Rectal smooth muscle tissue (tissue), 1 donor: ENCODE measurements around the gene JAKMIP2.
"Not testable (repeated sequence)": the region's sequence is repeated elsewhere in the genome, so short reads cannot be mapped to it uniquely, and the experiment has no call there.

Experiments
- H3K27ac ChIP-seq: one replicate; pipeline ENCODE4 v1.7.0; 2013; ENCODE audit warnings: low read depth, low read length, inconsistent platforms
- H3K27me3 ChIP-seq: one replicate; pipeline ENCODE4 v1.7.0; 2013; ENCODE audit warnings: low read length; ENCODE audit not compliant: control insufficient read depth, insufficient read depth
- H3K36me3 ChIP-seq: one replicate; pipeline ENCODE4 v1.7.0; 2013; ENCODE audit warnings: low read length; ENCODE audit not compliant: control insufficient read depth, insufficient read depth
- H3K4me1 ChIP-seq: one replicate; pipeline ENCODE4 v1.7.0; 2013; ENCODE audit warnings: low read length; ENCODE audit not compliant: control insufficient read depth, insufficient read depth
- H3K4me3 ChIP-seq: one replicate; pipeline ENCODE4 v1.7.0; 2013; ENCODE audit warnings: low read length
- H3K9ac ChIP-seq: one replicate; pipeline ENCODE4 v1.7.0; 2013; ENCODE audit warnings: low read length

Gene JAKMIP2

GRCh38 chr5:147782110-147783028 is at the start of gene JAKMIP2:
JAKMIP2 (minus strand) TSS chr5:147782728; CDS start chr5:147671806, 110,922 bp downstream.
- H3K27me3 ChIP-seq, result no peaks in the 10 kb centered on the region
- H3K9ac ChIP-seq, result no peak within 1 kb of the TSS
- H3K36me3 ChIP-seq, result no peaks in the 10 kb centered on the region
- H3K4me3 ChIP-seq, result peak within 1 kb of the TSS; percentile 47
- H3K4me1 ChIP-seq, result peaks cover 7% of the 10 kb centered on the region
- no peak within 1 kb of the TSS for H3K27ac ChIP-seq

GRCh38 chr5:147831465-147831864 is 48.9 kb upstream of the JAKMIP2 start, which contains the start of gene SPINK1:
SPINK1 (minus strand) TSS chr5:147831671; CDS start chr5:147831577, 94 bp downstream.
- no peak within 1 kb of the TSS for H3K9ac ChIP-seq
- no peak within 1 kb of the TSS for H3K4me3 ChIP-seq
- no peak within 1 kb of the TSS for H3K27ac ChIP-seq
- no peaks in the 10 kb centered on the region for H3K27me3 ChIP-seq
- H3K36me3 ChIP-seq, result no peaks in the 10 kb centered on the region
- H3K4me1 ChIP-seq, result no peaks in the 10 kb centered on the region

GRCh38 chr5:147830035-147830434 is 47.5 kb upstream of the JAKMIP2 start:
- Histone ChIP-seq H3K36me3 (no peaks in the 10 kb centered on the region), H3K27ac (no peak overlapping the region), H3K4me1 (no peaks in the 10 kb centered on the region), H3K27me3 (no peaks in the 10 kb centered on the region), H3K4me3 (no peak overlapping the region), H3K9ac (no peak overlapping the region)

- H3K9ac ChIP-seq, H3K4me1 ChIP-seq, H3K36me3 ChIP-seq, H3K4me3 ChIP-seq, H3K27me3 ChIP-seq, H3K27ac ChIP-seq: not testable (repeated sequence)
Measured at GRCh38 chr5:147827017-147827416, 44.5 kb upstream of the JAKMIP2 start.

- no peaks in the 10 kb centered on the region for H3K4me1 ChIP-seq
- H3K27ac ChIP-seq, result no peak overlapping the region
- no peak overlapping the region for H3K9ac ChIP-seq
- no peak overlapping the region for H3K4me3 ChIP-seq
- no peaks in the 10 kb centered on the region for H3K36me3 ChIP-seq
- no peaks in the 10 kb centered on the region for H3K27me3 ChIP-seq
Measured at GRCh38 chr5:147826361-147826760, 43.8 kb upstream of the JAKMIP2 start.

GRCh38 chr5:147822686-147823491 is 40.4 kb upstream of the JAKMIP2 start:
- H3K27me3 ChIP-seq, result no peaks in the 10 kb centered on the region
- H3K36me3 ChIP-seq, result no peaks in the 10 kb centered on the region
- no peak overlapping the region for H3K9ac ChIP-seq
- H3K27ac ChIP-seq, result no peak overlapping the region
- no peaks in the 10 kb centered on the region for H3K4me1 ChIP-seq
- no peak overlapping the region for H3K4me3 ChIP-seq

- not testable (repeated sequence) for H3K4me3 ChIP-seq, H3K4me1 ChIP-seq, H3K36me3 ChIP-seq
Measured at GRCh38 chr5:147822222-147822621, 39.7 kb upstream of the JAKMIP2 start.

GRCh38 chr5:147821766-147822165 is 39.2 kb upstream of the JAKMIP2 start:
- no peak overlapping the region for H3K9ac ChIP-seq
- H3K4me3 ChIP-seq, result no peak overlapping the region
- no peaks in the 10 kb centered on the region for H3K27me3 ChIP-seq
- H3K4me1 ChIP-seq, result no peaks in the 10 kb centered on the region
- no peak overlapping the region for H3K27ac ChIP-seq
- no peaks in the 10 kb centered on the region for H3K36me3 ChIP-seq

More at GRCh38 chr5:147822222-147822621, 39.7 kb upstream of the JAKMIP2 start:
- H3K27ac ChIP-seq, H3K9ac ChIP-seq, H3K27me3 ChIP-seq: not testable (repeated sequence)

GRCh38 chr5:147819261-147819770 is 36.8 kb upstream of the JAKMIP2 start:
- Histone ChIP-seq H3K4me3 (no peak overlapping the region), H3K4me1 (no peaks in the 10 kb centered on the region), H3K27ac (no peak overlapping the region), H3K9ac (no peak overlapping the region), H3K27me3 (no peaks in the 10 kb centered on the region), H3K36me3 (no peaks in the 10 kb centered on the region)

GRCh38 chr5:147818290-147818689 is 35.8 kb upstream of the JAKMIP2 start:
- H3K9ac ChIP-seq, result no peak overlapping the region
- H3K4me3 ChIP-seq, result no peak overlapping the region
- H3K27ac ChIP-seq, result no peak overlapping the region
- H3K4me1 ChIP-seq, result no peaks in the 10 kb centered on the region
- no peaks in the 10 kb centered on the region for H3K36me3 ChIP-seq
- no peaks in the 10 kb centered on the region for H3K27me3 ChIP-seq

- Histone ChIP-seq H3K9ac (no peak overlapping the region), H3K27ac (no peak overlapping the region), H3K4me1 (no peaks in the 10 kb centered on the region), H3K4me3 (no peak overlapping the region), H3K36me3 (no peaks in the 10 kb centered on the region), H3K27me3 (no peaks in the 10 kb centered on the region)
Measured at GRCh38 chr5:147813696-147814095, 31.2 kb upstream of the JAKMIP2 start.
